Colonic mucosa (tissue), 4 donors: ENCODE data around the gene PLXNB3. TPM values are rescaled to one million over a fixed set of nuclear protein-coding genes. Genes with fewer than 3 reads are reported as not detected.

ENCODE experiments used
- DNase-seq: peaks from one replicate; pipeline ENCODE4 v3.0.0-alpha.2; 2020
- H3K27ac ChIP-seq: fragments of 200-600 bp; one replicate; pipeline ENCODE4 v1.8.0; 2021
- H3K27me3 ChIP-seq: fragments of 200-600 bp; one replicate; pipeline ENCODE4 v1.8.0; 2021
- H3K36me3 ChIP-seq: fragments of 200-600 bp; one replicate; pipeline ENCODE4 v1.8.0; 2021
- H3K4me1 ChIP-seq: fragments of 200-600 bp; one replicate; pipeline ENCODE4 v1.8.0; 2021; ENCODE audit warnings: mild to moderate bottlenecking
- H3K4me3 ChIP-seq: fragments of 200-600 bp; one replicate; pipeline ENCODE4 v1.8.0; 2021
- H3K9ac ChIP-seq, 2 donors: one replicate each; pipeline ENCODE4 v1.7.0; 2013; ENCODE audit warnings: control low read depth in 2 of 2, low read depth in 2 of 2, low read length in 2 of 2
- H3K9me3 ChIP-seq: fragments of 200-600 bp; one replicate; pipeline ENCODE4 v1.8.0; 2021
- intact Hi-C: fragments of 100-400 bp; cut with DNase I; formaldehyde crosslinking; loops from one replicate; pipeline ENCODE4 v1.14.1; 2022
- total RNA-seq, 2 donors: library from RNA; stranded (reverse); fragmentation: NEBNext Ultra II Directional in 1 of 2; extraction: Animal tissue kit (Norgen Biotek cat#: 25700) in 1 of 2; gene quantifications; one replicate each; pipeline ENCODE4 v1.2.1, GENCODE V29; 2021
- TF ChIP-seq, protein P1 (sequence below): fragments of 200-600 bp; IDR thresholded peaks from one replicate; pipeline ENCODE4 v1.8.0; 2022; ENCODE audit warnings: antibody characterized with exemption, mild to moderate bottlenecking
- donor health status: healthy.
- donor health status: DM: no; HTN: no; CAD: no.
- donor health status: DM: no; HTN: no; CAD: no.

The PLXNB3 gene
- total RNA-seq, 2 donors from 2014 or later, result 0.57 to 3.7 TPM

DNA sequence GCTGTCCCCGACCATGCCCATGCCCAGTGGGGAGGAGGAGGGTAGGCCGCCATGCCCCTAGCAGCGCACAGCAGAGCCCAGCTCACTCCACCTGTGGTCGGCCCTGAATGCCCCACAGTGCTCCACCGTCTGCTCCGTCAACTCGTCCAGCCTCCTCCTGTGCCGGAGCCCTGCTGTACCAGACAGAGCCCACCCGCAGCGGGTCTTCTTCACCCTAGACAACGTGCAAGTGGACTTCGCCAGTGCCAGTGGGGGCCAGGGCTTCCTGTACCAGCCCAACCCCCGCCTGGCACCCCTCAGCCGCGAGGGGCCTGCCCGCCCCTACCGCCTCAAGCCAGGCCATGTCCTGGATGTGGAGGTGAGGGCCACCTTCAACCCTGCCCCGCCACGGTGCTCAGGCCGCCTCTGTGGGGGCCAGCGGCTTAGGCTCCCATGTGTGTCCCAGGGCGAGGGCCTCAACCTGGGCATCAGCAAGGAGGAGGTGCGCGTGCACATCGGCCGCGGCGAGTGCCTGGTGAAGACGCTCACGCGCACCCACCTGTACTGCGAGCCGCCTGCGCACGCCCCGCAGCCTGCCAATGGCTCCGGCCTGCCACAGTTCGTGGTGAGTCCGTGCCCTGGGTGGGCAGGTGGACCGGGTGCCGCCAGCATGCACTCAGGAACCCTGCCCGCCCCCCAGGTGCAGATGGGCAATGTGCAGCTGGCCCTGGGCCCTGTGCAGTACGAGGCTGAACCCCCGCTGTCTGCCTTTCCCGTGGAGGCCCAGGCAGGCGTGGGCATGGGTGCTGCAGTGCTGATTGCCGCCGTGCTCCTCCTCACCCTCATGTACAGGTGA lies 9.9 kb downstream of the PLXNB3 start:
- H3K27ac ChIP-seq, result no peak overlapping the region
- DNase-seq, result no peak
- H3K4me1 ChIP-seq, result no peaks in the 10 kb centered on the region
- intact Hi-C loops, result no loop called here
- TF ChIP-seq, protein P1, sequence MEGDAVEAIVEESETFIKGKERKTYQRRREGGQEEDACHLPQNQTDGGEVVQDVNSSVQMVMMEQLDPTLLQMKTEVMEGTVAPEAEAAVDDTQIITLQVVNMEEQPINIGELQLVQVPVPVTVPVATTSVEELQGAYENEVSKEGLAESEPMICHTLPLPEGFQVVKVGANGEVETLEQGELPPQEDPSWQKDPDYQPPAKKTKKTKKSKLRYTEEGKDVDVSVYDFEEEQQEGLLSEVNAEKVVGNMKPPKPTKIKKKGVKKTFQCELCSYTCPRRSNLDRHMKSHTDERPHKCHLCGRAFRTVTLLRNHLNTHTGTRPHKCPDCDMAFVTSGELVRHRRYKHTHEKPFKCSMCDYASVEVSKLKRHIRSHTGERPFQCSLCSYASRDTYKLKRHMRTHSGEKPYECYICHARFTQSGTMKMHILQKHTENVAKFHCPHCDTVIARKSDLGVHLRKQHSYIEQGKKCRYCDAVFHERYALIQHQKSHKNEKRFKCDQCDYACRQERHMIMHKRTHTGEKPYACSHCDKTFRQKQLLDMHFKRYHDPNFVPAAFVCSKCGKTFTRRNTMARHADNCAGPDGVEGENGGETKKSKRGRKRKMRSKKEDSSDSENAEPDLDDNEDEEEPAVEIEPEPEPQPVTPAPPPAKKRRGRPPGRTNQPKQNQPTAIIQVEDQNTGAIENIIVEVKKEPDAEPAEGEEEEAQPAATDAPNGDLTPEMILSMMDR, result no peak
- peaks cover 3% of the 10 kb centered on the region for H3K27me3 ChIP-seq
- H3K4me3 ChIP-seq, result no peak overlapping the region
- H3K9me3 ChIP-seq, result no peaks in the 10 kb centered on the region
- no peaks in the 10 kb centered on the region for H3K36me3 ChIP-seq
- no peak overlapping the region for H3K9ac ChIP-seq

DNA sequence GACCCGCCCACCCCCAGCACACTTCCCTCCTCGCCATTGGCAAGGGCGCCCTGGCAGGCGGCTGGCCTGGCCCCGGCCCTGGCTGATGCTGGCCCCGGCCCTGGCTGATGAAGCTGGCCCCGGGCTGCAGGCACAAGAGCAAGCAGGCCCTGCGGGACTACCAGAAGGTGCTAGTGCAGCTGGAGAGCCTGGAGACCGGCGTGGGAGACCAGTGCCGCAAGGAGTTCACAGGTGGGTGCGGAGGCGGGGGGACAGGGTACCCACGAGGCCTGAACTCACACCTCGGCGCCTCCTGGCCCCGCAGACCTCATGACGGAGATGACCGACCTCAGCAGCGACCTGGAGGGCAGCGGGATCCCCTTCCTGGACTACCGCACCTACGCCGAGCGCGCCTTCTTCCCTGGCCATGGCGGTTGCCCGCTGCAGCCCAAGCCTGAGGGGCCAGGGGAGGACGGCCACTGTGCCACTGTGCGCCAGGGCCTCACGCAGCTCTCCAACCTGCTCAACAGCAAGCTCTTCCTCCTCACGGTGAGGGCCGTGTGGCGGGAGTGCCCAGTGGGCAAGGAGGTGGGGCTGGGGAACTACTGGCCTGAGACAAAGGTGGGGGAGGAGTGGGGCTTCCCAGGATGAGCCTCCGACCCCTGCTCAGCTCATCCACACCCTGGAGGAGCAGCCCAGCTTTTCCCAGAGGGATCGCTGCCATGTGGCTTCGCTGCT lies 10.7 kb downstream of the PLXNB3 start:
- intact Hi-C loops, result no loop called here
- H3K27me3 ChIP-seq, result peaks cover 3% of the 10 kb centered on the region
- no peak overlapping the region for H3K9ac ChIP-seq
- no peaks in the 10 kb centered on the region for H3K4me1 ChIP-seq
- H3K4me3 ChIP-seq, result no peak overlapping the region
- no peak overlapping the region for H3K27ac ChIP-seq
- TF ChIP-seq, protein P1, result no peak
- H3K36me3 ChIP-seq, result no peaks in the 10 kb centered on the region
- no peak for DNase-seq
- no peaks in the 10 kb centered on the region for H3K9me3 ChIP-seq

DNA sequence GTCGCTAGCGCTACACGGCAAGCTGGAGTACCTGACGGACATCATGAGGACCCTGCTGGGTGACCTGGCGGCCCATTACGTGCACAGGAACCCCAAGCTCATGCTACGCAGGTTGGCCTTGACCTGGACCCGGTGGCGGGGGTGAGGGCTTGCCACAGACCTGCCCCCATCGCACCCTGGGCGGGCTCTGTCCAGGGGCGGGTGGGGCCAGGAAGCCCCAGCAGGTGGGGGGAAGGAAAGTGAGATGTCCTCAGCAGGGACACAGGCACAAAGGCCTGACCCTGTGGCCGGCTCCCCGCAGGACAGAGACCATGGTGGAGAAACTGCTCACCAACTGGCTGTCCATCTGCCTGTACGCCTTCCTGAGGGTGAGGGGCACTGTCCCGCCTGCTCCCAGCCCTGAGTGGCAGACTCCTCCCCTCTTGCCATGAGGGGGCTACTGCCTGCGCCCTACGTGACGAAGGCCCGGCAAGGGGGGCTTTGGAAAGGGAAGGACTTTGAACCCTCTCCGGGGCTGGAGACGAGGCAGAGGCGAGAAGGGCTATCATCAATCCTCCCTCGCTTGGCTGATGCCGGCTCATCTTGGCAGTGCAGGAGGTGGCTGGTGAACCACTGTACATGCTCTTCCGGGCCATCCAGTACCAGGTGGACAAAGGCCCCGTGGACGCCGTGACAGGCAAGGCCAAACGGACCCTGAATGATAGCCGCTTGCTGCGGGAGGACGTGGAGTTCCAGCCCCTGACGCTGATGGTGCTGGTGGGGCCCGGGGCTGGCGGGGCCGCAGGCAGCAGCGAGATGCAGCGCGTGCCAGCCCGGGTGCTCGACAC lies 11.5 kb downstream of the PLXNB3 start:
- H3K9ac ChIP-seq, result no peak overlapping the region
- no peak overlapping the region for H3K27ac ChIP-seq
- TF ChIP-seq, protein P1, result no peak
- DNase-seq, result no peak
- intact Hi-C loops, result no loop called here
- H3K4me1 ChIP-seq, result no peaks in the 10 kb centered on the region
- H3K27me3 ChIP-seq, result peaks cover 4% of the 10 kb centered on the region
- no peak overlapping the region for H3K4me3 ChIP-seq
- H3K9me3 ChIP-seq, result no peaks in the 10 kb centered on the region
- H3K36me3 ChIP-seq, result no peaks in the 10 kb centered on the region

DNA sequence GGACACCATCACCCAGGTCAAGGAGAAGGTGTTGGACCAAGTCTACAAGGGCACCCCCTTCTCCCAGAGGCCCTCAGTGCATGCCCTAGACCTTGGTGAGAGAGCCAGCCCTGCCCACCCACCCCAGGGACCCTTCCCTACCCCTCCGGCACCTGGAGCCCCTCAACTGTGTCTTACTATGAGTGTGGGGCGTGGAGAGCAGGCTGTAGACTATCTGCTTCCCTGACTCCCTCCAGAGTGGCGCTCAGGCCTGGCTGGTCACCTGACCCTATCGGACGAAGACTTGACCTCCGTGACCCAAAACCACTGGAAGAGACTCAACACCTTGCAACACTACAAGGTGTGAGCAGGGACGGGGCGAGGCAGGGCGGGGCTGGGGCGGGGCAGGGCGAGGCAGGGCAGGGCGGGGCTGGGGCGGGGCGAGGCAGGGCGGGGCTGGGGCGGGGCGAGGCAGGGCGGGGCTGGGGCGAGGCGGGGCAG lies 12.1 kb downstream of the PLXNB3 start:
- Histone ChIP-seq H3K9ac (no peak overlapping the region), H3K27ac (no peak overlapping the region), H3K9me3 (no peaks in the 10 kb centered on the region), H3K4me3 (no peak overlapping the region), H3K27me3 (peaks cover 9% of the 10 kb centered on the region), H3K4me1 (no peaks in the 10 kb centered on the region), H3K36me3 (no peaks in the 10 kb centered on the region)
- intact Hi-C loops, result no loop called here
- no peak for DNase-seq
- TF ChIP-seq, protein P1, result no peak

DNA sequence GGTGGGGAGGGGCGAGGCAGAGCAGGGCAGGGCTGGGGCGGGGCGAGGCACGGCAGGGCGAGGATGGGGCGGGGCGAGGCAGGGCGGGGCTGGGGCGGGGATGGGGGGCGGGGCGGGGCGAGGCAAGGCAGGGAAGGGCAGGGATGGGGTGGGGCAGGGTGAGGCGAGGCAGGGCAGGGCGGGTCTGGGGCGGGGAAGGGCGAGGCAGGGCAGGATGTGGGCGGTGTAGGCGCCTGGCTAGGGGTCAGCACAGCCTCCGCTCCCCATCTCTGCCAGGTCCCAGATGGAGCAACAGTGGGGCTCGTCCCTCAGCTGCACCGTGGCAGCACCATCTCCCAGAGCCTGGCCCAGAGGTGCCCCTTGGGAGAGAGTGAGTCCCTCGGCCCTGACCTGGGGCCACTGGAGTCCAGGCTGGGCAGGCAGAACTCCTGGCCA lies 12.6 kb downstream of the PLXNB3 start:
- Histone ChIP-seq H3K27ac (no peak overlapping the region), H3K4me3 (no peak overlapping the region), H3K9ac (no peak overlapping the region), H3K36me3 (no peaks in the 10 kb centered on the region), H3K27me3 (peaks cover 6% of the 10 kb centered on the region), H3K9me3 (no peaks in the 10 kb centered on the region), H3K4me1 (no peaks in the 10 kb centered on the region)
- TF ChIP-seq, protein P1, result no peak
- intact Hi-C loops, result no loop called here
- no peak for DNase-seq
